DMS53 treated with DMSO at 0.1 percent for 48 hours (cell line): ENCODE results near the gene GATM.

ENCODE experiments used
- DNase-seq: peaks from one replicate; lab custom pipeline; 2025; ENCODE audit not compliant: unreplicated experiment; lab: John Stamatoyannopoulos, UW

GATM gene, protein sequence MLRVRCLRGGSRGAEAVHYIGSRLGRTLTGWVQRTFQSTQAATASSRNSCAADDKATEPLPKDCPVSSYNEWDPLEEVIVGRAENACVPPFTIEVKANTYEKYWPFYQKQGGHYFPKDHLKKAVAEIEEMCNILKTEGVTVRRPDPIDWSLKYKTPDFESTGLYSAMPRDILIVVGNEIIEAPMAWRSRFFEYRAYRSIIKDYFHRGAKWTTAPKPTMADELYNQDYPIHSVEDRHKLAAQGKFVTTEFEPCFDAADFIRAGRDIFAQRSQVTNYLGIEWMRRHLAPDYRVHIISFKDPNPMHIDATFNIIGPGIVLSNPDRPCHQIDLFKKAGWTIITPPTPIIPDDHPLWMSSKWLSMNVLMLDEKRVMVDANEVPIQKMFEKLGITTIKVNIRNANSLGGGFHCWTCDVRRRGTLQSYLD

DNA sequence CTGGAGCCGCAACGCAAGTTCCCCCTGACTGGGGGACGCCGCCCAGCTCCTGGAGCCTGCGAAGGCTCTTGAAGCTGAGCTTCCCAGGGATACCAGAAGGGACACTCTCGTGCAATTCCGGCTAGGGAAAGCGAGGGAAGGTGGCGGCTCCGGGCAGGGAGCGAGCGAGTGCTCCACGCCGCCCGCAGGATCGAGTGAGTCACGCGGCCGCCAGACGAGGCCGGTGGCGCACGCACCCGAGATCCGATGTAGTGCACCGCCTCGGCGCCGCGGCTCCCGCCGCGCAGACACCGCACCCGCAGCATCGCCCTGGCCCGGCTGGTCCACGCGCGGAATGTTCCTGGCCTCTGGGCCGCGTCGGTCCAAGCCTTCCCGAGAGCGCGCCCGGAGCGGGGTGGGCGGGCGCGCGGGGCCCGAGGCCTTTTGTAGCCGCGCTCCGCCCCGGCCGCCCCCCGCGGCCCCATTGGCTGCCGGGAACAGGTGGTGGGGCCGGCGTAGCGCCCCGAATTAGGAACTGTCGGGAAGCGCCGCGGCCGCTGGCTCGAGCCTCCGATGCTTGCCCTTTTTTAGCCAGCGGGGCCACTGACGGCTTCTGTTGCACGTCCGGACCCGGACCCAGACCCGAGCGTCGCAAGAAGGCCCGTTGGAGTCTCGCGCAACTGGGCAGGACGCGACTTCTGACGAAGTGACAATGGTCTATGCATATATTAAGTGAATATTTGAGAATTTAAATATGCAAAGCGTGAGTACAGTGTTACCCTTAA, at the start of gene GATM:
Gene GATM, minus strand, starts transcription at position 396 of the 764 bp plus-strand sequence. Its CDS starts 91 bp downstream, at position 305.
- DNase-seq = peak; percentile 32

DNA sequence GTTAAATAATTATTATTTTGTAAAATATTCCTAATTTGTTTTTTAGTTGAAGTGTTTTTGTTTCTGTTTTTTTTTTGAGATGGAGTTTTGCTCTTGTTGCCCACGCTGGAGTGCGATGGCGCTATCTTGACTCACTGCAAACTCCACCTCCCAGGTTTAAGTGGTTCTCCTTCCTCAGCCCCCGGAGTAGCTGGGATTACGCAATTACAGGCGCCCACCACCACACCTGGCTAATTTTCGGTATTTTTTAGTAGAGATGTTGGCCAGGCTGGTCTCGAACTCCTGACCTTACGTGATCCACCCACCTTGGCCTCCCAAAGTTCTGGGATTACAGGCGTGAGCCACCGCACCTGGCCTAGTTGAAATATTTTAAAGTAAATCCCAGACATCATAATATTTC, 48.7 kb upstream of the GATM start:
- no peak for DNase-seq

DNA sequence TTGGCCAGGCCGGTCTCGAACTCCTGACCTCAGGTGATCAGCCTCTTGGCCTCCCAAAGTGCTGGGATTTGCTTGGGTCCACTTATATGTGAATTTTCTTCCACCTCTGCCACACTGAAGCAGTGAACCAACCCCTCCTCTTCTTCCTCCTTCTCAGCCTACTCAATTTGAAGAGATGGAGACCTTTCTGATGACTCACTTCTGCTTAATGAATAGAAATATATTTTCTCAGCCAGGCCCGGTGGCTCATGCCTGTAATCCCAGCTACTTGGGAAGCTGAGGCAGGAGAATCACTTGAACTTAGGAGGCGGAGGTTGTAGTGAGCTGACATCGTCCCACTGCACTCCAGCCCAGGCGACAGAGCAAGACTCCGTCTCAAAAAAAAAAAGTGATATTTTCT, 46.8 kb upstream of the GATM start:
- DNase-seq = no peak

DNA sequence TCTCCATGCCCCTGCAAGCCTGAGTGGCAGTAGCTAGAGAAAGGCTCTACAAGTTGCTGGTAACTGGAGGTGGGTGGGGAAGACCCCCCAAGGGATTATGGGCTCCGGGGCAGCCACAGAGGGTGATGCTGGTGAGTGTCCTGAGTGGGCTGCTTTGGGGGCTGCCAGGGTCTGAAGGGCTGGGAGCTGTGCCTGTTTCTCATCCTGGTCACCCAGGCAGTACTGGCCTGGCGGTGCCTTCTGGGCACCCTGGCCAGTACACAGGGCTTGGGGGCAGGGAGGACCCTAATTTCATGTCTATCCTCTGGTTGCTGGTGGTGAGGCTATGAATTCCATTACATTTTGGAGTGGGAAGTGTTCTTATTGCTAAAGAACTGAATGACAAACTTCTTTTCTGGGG, 46.1 kb upstream of the GATM start:
- no peak for DNase-seq

DNA sequence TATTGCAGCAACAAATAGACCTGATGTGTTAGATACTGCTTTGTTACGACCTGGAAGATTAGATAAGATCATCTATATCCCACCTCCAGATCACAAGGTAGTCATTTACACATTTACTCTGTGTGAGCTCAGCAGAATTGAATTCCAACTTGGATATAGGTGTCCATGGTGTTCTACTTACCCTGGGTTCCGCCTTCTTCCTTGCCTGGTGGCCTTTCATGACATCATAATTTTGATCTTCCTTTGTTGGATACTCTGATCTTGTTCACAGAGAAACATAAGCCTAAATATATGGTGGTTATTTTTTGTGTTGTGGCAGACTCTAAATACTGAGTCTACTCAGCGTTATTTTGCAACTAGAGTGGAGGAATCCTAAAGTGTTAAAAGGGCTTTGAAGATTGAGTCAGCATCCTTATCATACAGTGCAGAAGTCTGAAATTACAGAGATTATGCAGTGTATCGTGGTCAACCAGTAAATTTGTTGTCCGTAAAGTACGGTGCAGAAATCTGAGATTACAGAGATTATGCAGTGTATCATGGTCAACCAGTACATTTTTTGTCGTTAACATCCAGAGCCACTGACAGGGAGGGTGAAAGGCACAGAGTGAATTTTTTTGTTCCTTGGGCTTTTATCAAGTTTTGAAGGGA, 39.1 kb upstream of the GATM start:
- DNase-seq = no peak

DNA sequence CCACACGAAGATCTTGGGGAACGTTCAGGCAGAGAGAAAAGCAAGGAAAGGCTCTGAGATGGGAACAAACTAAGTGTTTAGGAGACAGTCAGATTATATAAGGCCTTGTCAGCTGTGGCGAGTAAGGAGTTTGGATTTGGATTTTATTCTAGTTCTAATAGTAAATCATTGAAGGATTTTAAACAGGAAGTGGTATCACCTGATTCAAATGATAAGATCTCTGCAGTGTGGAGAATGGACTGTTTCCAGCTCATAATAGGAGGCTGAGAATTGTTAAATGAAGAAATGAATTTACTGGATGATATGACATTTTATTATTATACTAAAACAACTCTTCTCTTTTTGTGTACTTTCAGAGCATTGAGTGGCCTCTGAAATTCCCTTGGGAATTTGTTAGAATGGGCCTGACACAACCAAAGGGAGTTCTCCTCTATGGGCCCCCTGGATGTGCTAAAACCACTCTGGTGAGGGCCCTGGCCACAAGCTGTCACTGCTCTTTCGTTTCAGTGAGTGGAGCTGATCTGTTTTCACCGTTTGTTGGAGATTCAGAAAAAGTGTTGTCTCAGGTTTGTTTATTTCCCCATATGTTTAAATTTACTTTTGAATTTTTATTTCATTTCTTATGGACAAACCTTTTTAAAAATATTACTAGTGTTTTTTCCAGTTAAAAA, 36.0 kb upstream of the GATM start:
- no peak for DNase-seq

DNA sequence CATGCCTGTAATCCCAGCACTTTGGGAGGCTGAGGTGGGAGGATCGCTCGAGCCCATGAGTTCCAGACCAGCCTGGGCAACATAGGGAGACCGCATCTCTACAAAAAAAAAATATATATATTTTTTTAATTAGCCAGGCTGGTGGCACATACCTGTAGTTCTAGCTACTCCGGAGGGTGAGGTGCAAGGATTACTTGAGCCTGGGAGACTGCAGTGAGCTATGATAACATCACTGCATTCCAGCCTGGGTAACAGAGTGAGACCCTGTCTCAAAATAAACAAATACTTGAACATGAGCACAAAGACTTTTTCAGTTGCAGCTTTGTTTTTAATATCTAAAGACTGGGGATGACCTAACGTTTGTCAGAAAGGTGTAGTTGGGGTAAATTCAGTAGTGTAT, 31.3 kb upstream of the GATM start:
- no peak for DNase-seq

DNA sequence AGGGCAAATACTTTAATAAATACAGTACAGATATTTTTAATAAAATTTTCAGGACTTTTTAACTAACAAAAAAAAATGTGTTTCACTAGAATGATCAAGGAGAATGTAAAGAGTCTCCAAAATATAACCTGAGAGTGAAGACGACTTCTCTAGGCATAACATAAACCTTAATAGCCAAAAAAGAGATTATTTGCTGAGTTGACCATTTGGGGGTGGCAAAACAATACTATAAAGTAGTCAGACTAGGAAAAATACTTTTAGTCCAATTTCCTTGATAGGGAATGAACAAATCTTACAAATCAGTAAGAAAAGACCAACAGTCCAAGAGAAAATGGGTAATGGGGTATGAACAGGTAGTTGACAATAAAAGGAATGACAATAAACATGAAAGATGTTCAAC, 29.4 kb upstream of the GATM start:
- no peak for DNase-seq

DNA sequence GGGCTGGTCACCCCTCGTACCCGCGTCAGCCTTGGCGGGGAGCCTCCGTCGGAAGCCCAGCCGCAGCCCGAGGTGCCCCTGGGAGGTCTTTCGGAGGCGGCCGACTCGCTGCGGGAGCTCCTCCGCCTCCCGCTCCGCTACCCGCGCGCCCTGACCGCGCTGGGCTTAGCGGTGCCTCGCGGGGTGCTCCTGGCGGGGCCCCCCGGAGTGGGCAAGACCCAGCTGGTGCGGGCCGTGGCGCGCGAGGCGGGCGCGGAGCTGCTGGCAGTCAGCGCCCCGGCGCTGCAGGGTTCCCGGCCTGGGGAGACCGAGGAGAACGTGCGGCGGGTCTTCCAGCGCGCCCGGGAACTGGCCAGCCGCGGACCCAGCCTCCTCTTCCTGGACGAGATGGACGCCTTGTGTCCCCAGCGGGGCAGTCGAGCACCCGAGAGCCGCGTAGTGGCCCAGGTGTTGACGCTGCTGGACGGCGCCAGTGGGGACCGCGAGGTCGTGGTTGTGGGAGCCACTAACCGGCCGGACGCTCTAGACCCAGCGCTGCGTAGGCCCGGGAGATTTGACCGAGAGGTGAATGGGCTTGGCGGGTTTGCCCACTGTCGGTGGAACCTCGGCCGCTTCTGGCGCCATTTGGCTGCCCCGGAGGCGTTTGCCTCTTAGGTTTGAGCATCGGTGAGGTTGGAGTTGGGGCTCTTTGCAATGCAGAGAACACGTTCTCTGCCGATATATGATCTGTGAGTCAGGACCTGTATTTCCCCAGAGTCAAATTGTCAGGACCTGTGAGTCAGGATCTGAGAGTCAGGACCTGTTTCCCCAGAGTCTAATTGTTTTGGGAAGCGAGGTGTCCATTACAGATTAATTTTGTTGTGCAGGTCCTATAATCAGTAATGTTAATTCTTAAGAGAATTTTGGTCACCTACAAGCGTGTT, 24.9 kb upstream of the GATM start:
- DNase-seq = no peak

DNA sequence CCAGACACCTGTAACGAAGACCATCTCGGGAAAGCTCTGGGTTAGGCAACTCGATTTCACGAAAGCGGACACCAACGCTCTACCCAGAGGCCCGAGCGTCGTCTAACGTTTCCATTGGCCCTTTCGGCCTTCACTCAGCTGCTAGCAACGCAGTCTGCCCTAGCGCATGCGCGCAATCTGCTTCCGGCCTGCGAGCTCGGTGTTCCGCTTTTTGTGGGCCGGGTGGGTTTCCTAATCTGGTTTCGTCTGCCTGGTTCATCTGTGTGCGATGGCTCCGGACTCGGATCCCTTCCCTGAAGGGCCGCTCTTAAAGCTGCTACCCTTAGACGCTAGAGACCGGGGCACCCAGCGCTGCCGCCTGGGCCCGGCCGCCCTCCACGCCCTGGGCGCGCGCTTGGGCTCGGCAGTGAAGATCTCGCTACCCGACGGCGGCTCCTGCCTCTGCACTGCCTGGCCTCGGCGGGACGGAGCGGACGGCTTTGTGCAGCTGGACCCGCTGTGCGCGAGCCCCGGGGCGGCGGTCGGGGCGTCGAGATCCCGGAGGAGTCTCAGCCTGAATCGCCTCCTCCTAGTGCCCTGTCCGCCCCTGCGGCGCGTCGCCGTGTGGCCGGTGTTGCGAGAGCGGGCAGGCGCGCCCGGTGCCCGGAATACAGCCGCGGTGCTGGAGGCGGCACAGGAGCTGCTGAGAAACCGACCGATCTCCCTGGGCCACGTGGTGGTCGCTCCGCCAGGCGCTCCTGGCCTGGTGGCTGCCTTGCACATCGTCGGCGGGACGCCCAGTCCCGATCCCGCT, 24.0 kb upstream of the GATM start:
- peak; percentile 89 for DNase-seq

DNA sequence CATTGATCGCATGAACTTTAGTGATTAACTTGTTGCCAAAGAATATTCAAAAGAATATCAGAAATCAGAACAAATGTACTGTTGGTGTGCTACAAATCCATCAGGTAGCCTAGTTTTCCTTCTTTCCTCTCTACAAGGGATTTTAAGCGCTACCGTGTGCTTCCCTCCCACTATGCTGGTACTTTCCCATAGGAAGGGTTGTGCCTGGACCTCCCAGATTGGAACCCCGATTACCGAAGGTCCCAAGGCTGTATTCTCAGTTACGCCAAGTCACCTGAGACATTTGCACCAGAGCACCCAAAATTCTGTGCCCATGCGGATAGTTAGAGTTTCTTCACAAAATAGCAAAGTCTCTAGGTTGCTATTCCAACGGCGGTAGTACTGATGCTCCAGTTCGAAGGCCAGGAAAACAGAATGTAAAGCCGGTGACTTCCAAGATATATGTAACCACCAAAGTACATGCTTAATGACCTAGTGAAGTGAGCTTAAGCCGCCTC, 23.4 kb upstream of the GATM start:
- DNase-seq = peak; percentile 42

DNA sequence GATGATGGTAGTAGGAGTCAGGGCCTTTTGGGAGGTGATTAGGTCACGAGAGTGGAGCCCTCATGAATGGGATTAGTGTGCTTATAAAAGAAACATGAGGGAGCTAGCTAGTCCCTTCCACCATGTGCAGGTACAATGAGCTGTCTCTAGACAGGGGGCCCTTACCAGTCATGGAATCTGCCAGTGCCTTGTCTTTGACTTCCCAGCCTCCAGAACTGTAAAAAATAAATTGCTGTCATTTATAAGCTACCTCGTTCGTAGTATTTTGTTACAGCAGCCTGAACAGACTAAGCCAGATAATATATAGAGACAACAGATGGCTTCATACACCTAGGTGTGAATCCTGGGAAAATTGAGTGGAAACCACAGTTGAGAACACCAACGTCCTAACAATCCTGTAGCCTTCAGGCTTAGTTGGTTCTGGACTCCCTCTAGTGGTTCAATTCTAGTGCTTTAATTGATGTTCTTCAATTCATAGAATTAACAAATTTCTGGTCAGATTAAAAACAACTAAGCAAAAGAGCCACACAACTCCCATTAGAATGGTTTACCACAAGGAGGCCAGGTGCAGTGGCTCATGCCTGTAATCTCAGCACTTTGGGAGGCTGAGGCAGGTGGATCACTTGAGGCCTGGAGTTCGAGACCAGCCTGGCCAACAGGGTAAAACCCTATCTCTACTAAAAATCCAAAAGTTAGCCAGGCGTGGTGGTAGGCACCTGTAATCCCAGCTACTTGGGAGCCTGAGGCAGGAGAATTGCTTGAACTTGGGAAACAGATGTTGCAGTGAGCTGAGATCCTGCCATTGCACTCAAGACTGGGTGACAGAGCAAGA, 21.3 kb upstream of the GATM start:
- DNase-seq = peak; percentile 23

DNA sequence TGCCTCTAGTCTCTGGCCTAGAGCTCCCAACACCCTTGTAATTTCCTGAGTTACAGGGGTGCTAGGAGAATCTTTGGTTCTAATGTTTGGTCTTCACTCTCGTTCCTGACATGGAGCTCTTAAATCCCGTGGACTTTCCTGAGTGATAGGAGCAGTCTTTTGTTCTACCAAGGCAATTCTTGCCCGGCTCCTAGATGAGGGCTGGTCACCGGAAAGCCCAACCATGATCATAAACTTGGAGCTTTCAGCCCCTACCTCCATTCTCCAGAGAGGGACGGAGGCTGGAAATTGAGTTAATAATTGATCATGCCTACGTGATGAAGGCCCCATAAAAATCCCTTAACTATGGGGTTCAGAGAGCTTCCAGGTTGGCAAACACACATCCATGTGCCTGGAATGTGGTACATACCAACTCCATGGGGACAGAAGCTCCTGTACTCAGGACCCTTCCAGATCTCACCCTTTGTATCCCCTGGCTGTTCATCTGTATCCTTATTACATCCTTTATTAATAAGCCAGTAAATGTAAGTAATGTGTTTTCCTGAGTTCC, 18.8 kb upstream of the GATM start:
- no peak for DNase-seq

DNA sequence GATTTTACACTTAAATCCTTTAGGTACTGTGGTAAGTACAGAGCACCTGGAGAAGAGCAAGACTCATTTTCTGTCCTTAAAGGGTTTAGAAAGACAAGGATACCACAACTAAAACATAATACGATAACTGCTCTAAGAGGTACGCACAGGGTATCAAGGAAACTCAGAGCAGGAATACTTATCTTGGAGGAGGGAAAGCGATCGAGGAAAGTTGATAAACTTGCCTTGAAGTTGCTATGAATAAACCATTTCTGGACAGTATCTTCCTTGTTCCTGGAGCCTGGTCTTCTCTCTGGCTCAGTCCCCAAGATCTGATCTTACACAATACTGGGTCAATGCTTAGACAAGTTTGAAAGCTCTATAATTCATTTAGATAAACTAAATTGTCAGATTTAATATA, 17.6 kb upstream of the GATM start:
- no peak for DNase-seq

DNA sequence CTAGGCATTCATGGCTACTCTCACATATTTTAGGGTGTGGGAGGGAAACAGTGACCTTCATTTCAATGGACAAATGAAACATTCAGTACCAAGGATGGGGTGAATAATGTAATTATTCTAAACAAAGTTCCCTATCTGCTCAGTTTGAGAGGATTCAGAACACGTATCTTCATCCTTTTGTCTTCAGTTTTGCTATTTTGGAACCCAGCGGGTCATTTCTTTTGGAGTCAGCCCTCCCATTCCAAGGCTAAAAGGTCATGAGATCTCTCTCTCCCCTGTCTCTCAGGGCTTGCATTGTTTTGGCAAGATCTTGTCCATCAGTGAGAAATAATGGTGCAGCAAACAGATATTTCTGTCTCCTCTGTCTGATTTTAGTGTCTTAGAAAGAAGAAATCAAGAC, 16.3 kb upstream of the GATM start:
- DNase-seq = no peak

DNA sequence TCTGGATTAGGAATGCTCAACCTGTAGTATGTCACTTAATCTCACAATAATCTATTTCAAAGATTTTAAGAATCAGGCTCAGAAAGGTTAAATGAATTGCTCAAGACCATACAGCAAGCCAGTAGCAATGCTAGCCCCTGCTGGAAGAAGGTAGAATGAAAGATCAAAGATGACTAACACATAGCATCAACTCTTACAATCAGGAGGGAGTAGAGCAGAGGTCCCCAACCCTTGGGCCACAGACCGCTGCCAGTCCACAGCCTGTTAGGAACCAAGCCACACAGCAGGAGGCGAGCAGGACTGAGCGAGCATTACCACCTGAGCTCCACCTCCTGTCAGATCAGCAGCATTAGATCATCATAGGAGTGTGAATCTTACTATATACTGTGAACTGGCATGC, 15.5 kb upstream of the GATM start:
- DNase-seq = no peak

DNA sequence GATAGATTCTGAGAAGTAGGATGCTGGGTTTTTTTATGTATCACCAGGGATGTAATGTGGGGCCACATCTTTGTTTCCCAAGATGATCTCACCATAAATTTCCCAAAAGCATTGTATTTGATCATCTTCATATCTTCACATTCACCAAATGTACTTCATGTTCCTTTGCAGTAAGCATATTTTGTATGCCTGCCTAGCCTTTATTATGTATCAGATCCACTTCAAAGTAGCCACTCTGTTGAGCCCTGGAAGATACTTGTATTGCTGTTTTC, 14.2 kb upstream of the GATM start:
- no peak for DNase-seq
